K562 (cell line): Measurements from ENCODE around the gene RIPOR2. TPM values are rescaled to one million over a fixed set of nuclear protein-coding genes. Genes with fewer than 3 reads are reported as not detected.

Experiments used
- ATAC-seq: fragments of 200-7000 bp; cut with Tn5 transposase; 3 replicates; pipeline ENCODE4 v1.9.1; 2020; ENCODE audit warnings: moderate library complexity
- BruUV-seq: library from RNA; stranded (reverse); fragments of 400-500 nt; replicated peaks from 2 replicates; lab custom pipeline; 2021; lab: Mats Ljungman, UMichigan
- CTCF ChIA-PET: fragments of 300-600 bp; formaldehyde crosslinking; extraction: SDS; loops from one replicate; lab custom pipeline; 2021; ENCODE audit warnings: low intra/inter-chr PET ratio; lab: Yijun Ruan, JAX
- POLR2A ChIA-PET: fragments of 300-600, 350-650 bp; sonication (Branson Sonifier 250); formaldehyde crosslinking; extraction: SDS; loops from one replicate; lab custom pipeline; 2021; ENCODE audit warnings: antibody characterized with exemption, inconsistent platforms; lab: Yijun Ruan, JAX
- DNase-seq, 4 experiments: peaks; one replicate each; pipeline versions ENCODE4 v3.0.0 to v3.0.0-alpha.2; 2011 to 2018; ENCODE audit warnings: low spot score in 3 of 4, mixed read lengths in 3 of 4; ENCODE audit errors: extremely low read depth in 1 of 4
- FAIRE-seq: peaks from 2 replicates; lab custom pipeline; 2011; peaks lifted over from hg19 to GRCh38; lab: Jason Lieb, UNC
- H2AFZ ChIP-seq: 2 replicates; pipeline ENCODE4 v1.6.0; 2011; ENCODE audit warnings: low read depth, low read length, control low read depth, inconsistent platforms
- H3K27ac ChIP-seq: fragments of 200-600 bp; 3 replicates; pipeline ENCODE4 v1.8.0; 2011; ENCODE audit warnings: low read depth, mild to moderate bottlenecking, control low read depth, inconsistent platforms, low read length, moderate library complexity, mixed read lengths; ENCODE audit errors: extremely low read depth
- H3K27me3 ChIP-seq, 2 experiments: fragments of 300-600 bp in 1 of 2; 2 replicates in 1 of 2; 3 replicates in 1 of 2; pipeline versions ENCODE4 v1.6.0 to v1.8.0; 2011; ENCODE audit warnings: inconsistent platforms in 2 of 2, low read length in 2 of 2, mild to moderate bottlenecking in 1 of 2, mixed read lengths in 1 of 2, moderate library complexity in 1 of 2; ENCODE audit not compliant: control insufficient read depth in 2 of 2, insufficient read depth in 2 of 2
- H3K36me3 ChIP-seq: fragments of 300-600 bp; 3 replicates; pipeline ENCODE4 v1.8.0; 2011; ENCODE audit warnings: mild to moderate bottlenecking, low read length, inconsistent platforms; ENCODE audit not compliant: control insufficient read depth, insufficient read depth
- H3K4me1 ChIP-seq, 2 experiments: fragments of 200-600 bp in 1 of 2; replicated peaks in 1 of 2; 2 replicates in 1 of 2; 3 replicates in 1 of 2; pipeline versions ENCODE4 v1.5.1 to v1.8.0; 2011; ENCODE audit warnings: inconsistent platforms in 2 of 2, low read length in 2 of 2, mild to moderate bottlenecking in 1 of 2, mixed read lengths in 1 of 2, moderate library complexity in 1 of 2; ENCODE audit not compliant: control insufficient read depth in 2 of 2, insufficient read depth in 2 of 2
- H3K4me2 ChIP-seq: 2 replicates; pipeline ENCODE4 v1.6.1; 2011; ENCODE audit warnings: low read length, control low read depth, inconsistent platforms, mixed read lengths; ENCODE audit not compliant: insufficient read depth
- H3K4me3 ChIP-seq: fragments of 200-600 bp; sonication (generic), shearing (Covaris generic); 2 replicates; pipeline ENCODE4 v1.5.1; 2016; ENCODE audit warnings: control low read depth, inconsistent platforms
- H3K79me2 ChIP-seq: fragments of 200-600 bp; 3 replicates; pipeline ENCODE4 v1.8.0; 2011; ENCODE audit warnings: low read length, inconsistent platforms; ENCODE audit not compliant: control insufficient read depth, insufficient read depth
- H3K9ac ChIP-seq, 2 experiments: 2 replicates each; pipeline versions ENCODE4 v1.6.0 to v1.6.1; 2011; ENCODE audit warnings: low read depth in 2 of 2, low read length in 2 of 2, control low read depth in 1 of 2, inconsistent platforms in 1 of 2, mild to moderate bottlenecking in 1 of 2, mixed read lengths in 1 of 2; ENCODE audit not compliant: insufficient read depth in 1 of 2
- H3K9me1 ChIP-seq: one replicate; pipeline ENCODE4 v1.6.0; 2011; ENCODE audit warnings: inconsistent platforms, mild to moderate bottlenecking, low read length, moderate library complexity; ENCODE audit not compliant: control insufficient read depth, insufficient read depth
- H3K9me3 ChIP-seq: replicated peaks from 2 replicates; pipeline ENCODE4 v1.5.1; 2011; ENCODE audit warnings: low read depth, low read length, inconsistent platforms; ENCODE audit not compliant: control insufficient read depth, insufficient read depth
- H4K20me1 ChIP-seq: replicated peaks from 2 replicates; pipeline ENCODE4 v1.6.1; 2011; ENCODE audit warnings: low read length, inconsistent platforms, mixed read lengths; ENCODE audit not compliant: control insufficient read depth, insufficient read depth
- COPS2 ChIP-seq: fragments of 450-650 bp; conservative IDR thresholded peaks from 2 replicates; pipeline ENCODE4 v1.6.1; 2016; ENCODE audit warnings: mild to moderate bottlenecking, moderate library complexity
- CTCF ChIP-seq, 3 experiments: IDR thresholded peaks in 2 of 3; conservative IDR thresholded peaks in 1 of 3; 2 replicates each; pipeline ENCODE4 v1.5.1; 2011 to 2012; ENCODE audit warnings: low read length in 3 of 3, mild to moderate bottlenecking in 3 of 3, control low read depth in 2 of 3, improper control_type of control experiment in 1 of 3, inconsistent platforms in 1 of 3, low read depth in 1 of 3, mixed read lengths in 1 of 3, moderate library complexity in 1 of 3; ENCODE audit not compliant: insufficient read depth in 2 of 3
- ELF1 ChIP-seq: fragments of 200-800 bp; sonication (Bioruptor generic); IDR thresholded peaks from 2 replicates; pipeline ENCODE4 v1.6.1; 2016; ENCODE audit warnings: missing genetic modification characterization, missing compliant biosample characterization
- FOXP1 ChIP-seq: sonication (generic); formaldehyde crosslinking; IDR thresholded peaks from 2 replicates; pipeline ENCODE4 v1.8.0; 2022; ENCODE audit warnings: mild to moderate bottlenecking, missing genetic modification reagents
- HDAC2 ChIP-seq: fragments of 450-650 bp; IDR thresholded peaks from 2 replicates; pipeline ENCODE4 v1.6.1; 2016; ENCODE audit warnings: mild to moderate bottlenecking
- JUND ChIP-seq, 2 experiments: IDR thresholded peaks; 2 replicates in 1 of 2; 3 replicates in 1 of 2; pipeline ENCODE4 v1.6.1; 2011; ENCODE audit warnings: borderline replicate concordance in 2 of 2, low read depth in 2 of 2, low read length in 2 of 2, improper control_type of control experiment in 1 of 2, missing biosample characterization in 1 of 2, missing genetic modification characterization in 1 of 2, missing genetic modification reagents in 1 of 2
- KAT8 ChIP-seq: fragments of 450-650 bp; IDR thresholded peaks from 2 replicates; pipeline ENCODE4 v1.6.1; 2016; ENCODE audit warnings: low read depth, mild to moderate bottlenecking
- LARP7 ChIP-seq: fragments of 450-650 bp; IDR thresholded peaks from 2 replicates; pipeline ENCODE4 v1.6.1; 2016
- MYNN ChIP-seq, 2 experiments: sonication (generic); formaldehyde crosslinking in 1 of 2; IDR thresholded peaks; 2 replicates each; pipeline versions ENCODE4 v1.5.0 to v1.6.1; 2016 to 2020; ENCODE audit warnings: antibody characterized with exemption in 1 of 2, missing genetic modification reagents in 1 of 2
- RBBP5 ChIP-seq: fragments of 200-600 bp; sonication (generic); IDR thresholded peaks from 2 replicates; pipeline ENCODE4 v1.6.1; 2012; ENCODE audit warnings: borderline replicate concordance, mild to moderate bottlenecking, low read length, control low read depth, inconsistent platforms; ENCODE audit not compliant: insufficient read depth, poor library complexity, severe bottlenecking
- RHOXF2B ChIP-seq: fragments of 250-450 bp; sonication (Bioruptor Pico); conservative IDR thresholded peaks from 2 replicates; pipeline ENCODE4 v1.5.1; 2021
- THRA ChIP-seq: fragments of 450-650 bp; IDR thresholded peaks from 2 replicates; pipeline ENCODE4 v1.6.1; 2017; ENCODE audit warnings: mild to moderate bottlenecking, moderate library complexity
- ZKSCAN3 ChIP-seq: fragments of 250-450 bp; sonication (Bioruptor Pico); IDR thresholded peaks from 2 replicates; pipeline ENCODE4 v1.4.0; 2020
- ZNF518B ChIP-seq: fragments of 250-450 bp; sonication (Bioruptor Pico); IDR thresholded peaks from 2 replicates; pipeline ENCODE4 v1.5.0; 2021; ENCODE audit warnings: mild to moderate bottlenecking, moderate library complexity
- ZNF764 ChIP-seq: fragments of 250-450 bp; sonication (Bioruptor Pico); IDR thresholded peaks from 2 replicates; pipeline ENCODE4 v1.4.0; 2020; ENCODE audit warnings: low read depth, mild to moderate bottlenecking, moderate library complexity
- WGBS: fragments of 100-300 bp; shearing (Covaris generic); methylation state at CpG from one replicate; pipeline ENCODE4 v1.1.6; 2016; ENCODE audit warnings: low coverage, mixed read lengths; ENCODE audit not compliant: insufficient coverage; ENCODE audit errors: missing lambda C conversion rate; 5-methylcytosine and 5-hydroxymethylcytosine counted together
- in situ Hi-C: fragments of 300-500 bp; cut with MboI; formaldehyde crosslinking; loops from 4 replicates; pipeline ENCODE4 v1.15.0; 2018; ENCODE audit warnings: inconsistent platforms, mixed read lengths
- intact Hi-C: fragments of 100-400 bp; cut with micrococcal nuclease; formaldehyde crosslinking; loops from 2 replicates; pipeline ENCODE4 v1.14.2; 2022
- polyA plus RNA-seq, 8 experiments: library from polyadenylated mRNA; depleted of rRNA in 4 of 8; stranded (reverse) in 5 of 8; unstranded in 3 of 8; fragments of >200 nt; fragmentation: Nextera tagmentation in 2 of 8; fragmentation: Illumina TruSeq in 1 of 8; extraction: Ambion mirVana in 2 of 8; extraction: Trizol in 1 of 8; gene quantifications; 2 replicates each; pipeline versions ENCODE4 v1.2.1 to v1.2.3, GENCODE V29; 2011 to 2014; ENCODE audit warnings: inconsistent platforms in 1 of 8, missing spikeins in 1 of 8
- total RNA-seq, 7 experiments: library from RNA; depleted of rRNA in 6 of 7; stranded (reverse); fragments of >200 nt in 6 of 7; fragmentation: Illumina TruSeq in 2 of 7; extraction: Trizol in 2 of 7; gene quantifications; 2 replicates each; pipeline versions ENCODE4 v1.2.1 to v1.2.3, GENCODE V29; 2011 to 2021; ENCODE audit warnings: low replicate concordance in 1 of 7

Gene RIPOR2
- total and polyA plus RNA-seq, 9 of the 15 experiments (the other 6 are each of a cell fraction or from before 2014, with no cell fraction given): 0.04 to 1.0 (median 0.47) TPM; not detected in 2

- Histone ChIP-seq H3K36me3 (no peaks in the 10 kb centered on the region), H4K20me1 (no peaks in the 10 kb centered on the region), H3K9ac (no peak overlapping the region), H3K9me3 (no peaks in the 10 kb centered on the region), H3K9me1 (no peaks in the 10 kb centered on the region), H2AFZ (no peak overlapping the region), H3K4me2 (no peak overlapping the region), H3K27me3 (peaks cover 14 to 29% of the 10 kb centered on the region in 2 experiments), H3K4me1 (no peaks in the 10 kb centered on the region), H3K27ac (no peak overlapping the region), H3K79me2 (no peaks in the 10 kb centered on the region), H3K4me3 (no peak overlapping the region)
- 0% methylated on average over 8 of the region's 8 CpGs for WGBS
- POLR2A ChIA-PET: interaction anchor here (0.7 kb wide), 1 partner anchor 26 kb away, joined by 3 read pairs; no protein-coding TSS in a partner anchor
- in situ Hi-C loops: no loop called here
- FAIRE-seq: no peak
- no peak for ATAC-seq
- BruUV-seq: no TSS peak
- intact Hi-C loops: no loop called here
- DNase-seq: no peak
- CTCF ChIA-PET: no interaction called here
- no peak for TF ChIP-seq JUND (IDR thresholded peaks at IDR 0.05; ENCODE audit: borderline replicate concordance, low read depth, low read length)
- TF ChIP-seq JUND (tag; IDR thresholded peaks at IDR 0.05; ENCODE audit: borderline replicate concordance, low read depth, low read length): no peak
- no peak for TF ChIP-seq RHOXF2B (CRISPR knock-in tag)
- no peak for TF ChIP-seq ZNF518B (CRISPR knock-in tag)
- no peak for TF ChIP-seq LARP7
- no peak for TF ChIP-seq ZNF764
- TF ChIP-seq HDAC2: no peak
- no peak for TF ChIP-seq KAT8
- no peak for TF ChIP-seq ZKSCAN3
- no peak for TF ChIP-seq RBBP5
- no peak for TF ChIP-seq FOXP1
- TF ChIP-seq MYNN (IDR thresholded peaks at IDR 0.05): no peak
- TF ChIP-seq MYNN (CRISPR knock-in tag; IDR thresholded peaks at IDR 0.05): no peak
- no peak for TF ChIP-seq CTCF (IDR thresholded peaks at IDR 0.05 in 2 of 3, conservative IDR thresholded peaks at IDR 0.05 in 1 of 3; ENCODE audit: insufficient read depth in 2 of 3, low read depth in 1 of 3, low read length in 3 of 3)
- no peak for TF ChIP-seq COPS2
- no peak for TF ChIP-seq THRA
- TF ChIP-seq ELF1 (tag): no peak
These were observed 107.8 kb downstream of the RIPOR2 start for GRCh38 chr6:24827970-24828369.
